A673 (cell line): ENCODE measurements around the gene KMT5B. TPM values are rescaled to one million over a fixed set of nuclear protein-coding genes. Genes with fewer than 3 reads are reported as not detected.

Experiments used
- BruUV-seq: library from RNA; stranded (reverse); fragments of 400-500 nt; replicated peaks from 2 replicates; lab custom pipeline; 2021; lab: Mats Ljungman, UMichigan
- CTCF ChIA-PET: fragments of 300-600 bp; sonication (Branson Sonifier 250); formaldehyde crosslinking; loops from one replicate; lab custom pipeline; 2022; ENCODE audit warnings: antibody characterized with exemption; lab: Charles Lee
- POLR2A ChIA-PET: fragments of 300-600 bp; sonication (Branson Sonifier 250); formaldehyde crosslinking; loops from one replicate; lab custom pipeline; 2022; ENCODE audit warnings: antibody characterized with exemption; ENCODE audit not compliant: low non-redundant PET; lab: Charles Lee
- DNase-seq: peaks from one replicate; pipeline ENCODE4 v3.0.0-alpha.2; 2015; ENCODE audit warnings: low spot score
- H3K27ac ChIP-seq: fragments of 200-600 bp; sonication (generic); 2 replicates; pipeline ENCODE4 v1.5.1; 2016; ENCODE audit warnings: mixed run types, low read depth, mild to moderate bottlenecking, mixed read lengths, antibody characterized with exemption, low read length; ENCODE audit not compliant: poor library complexity, severe bottlenecking
- H3K27me3 ChIP-seq: fragments of 200-600 bp; sonication (generic); replicated peaks from 2 replicates; pipeline ENCODE4 v1.6.1; 2017; ENCODE audit warnings: mixed run types, low read depth, mild to moderate bottlenecking, mixed read lengths, antibody characterized with exemption, low read length; ENCODE audit not compliant: insufficient read depth, poor library complexity
- H3K36me3 ChIP-seq: fragments of 200-600 bp; sonication (generic); 2 replicates; pipeline ENCODE4 v1.6.1; 2016; ENCODE audit warnings: mixed run types, mild to moderate bottlenecking, mixed read lengths, antibody characterized with exemption, low read length; ENCODE audit not compliant: insufficient read depth, poor library complexity, severe bottlenecking
- H3K4me1 ChIP-seq: fragments of 200-600 bp; sonication (generic); 2 replicates; pipeline ENCODE4 v1.6.1; 2017; ENCODE audit warnings: mixed run types, mild to moderate bottlenecking, mixed read lengths, antibody characterized with exemption, low read length; ENCODE audit not compliant: insufficient read depth, poor library complexity, severe bottlenecking
- H3K4me3 ChIP-seq: fragments of 200-600 bp; sonication (generic); 2 replicates; pipeline ENCODE4 v1.5.1; 2016; ENCODE audit warnings: low read depth, mixed run types, mild to moderate bottlenecking, mixed read lengths, low read length; ENCODE audit not compliant: poor library complexity, severe bottlenecking
- H3K9me3 ChIP-seq: fragments of 200-600 bp; sonication (generic); 2 replicates; pipeline ENCODE4 v1.6.1; 2016; ENCODE audit warnings: mixed run types, low read depth, mild to moderate bottlenecking, mixed read lengths, antibody characterized with exemption, low read length; ENCODE audit not compliant: poor library complexity, severe bottlenecking
- CTCF ChIP-seq: fragments of 300-800, 200-600 bp; sonication (generic); conservative IDR thresholded peaks from 2 replicates; pipeline ENCODE4 v1.5.1; 2017; ENCODE audit warnings: low read depth, mild to moderate bottlenecking, antibody characterized with exemption, low read length, moderate library complexity, mixed read lengths
- EZH2 ChIP-seq: fragments of 200-600 bp; sonication (generic); IDR thresholded peaks from 2 replicates; pipeline ENCODE4 v1.6.1; 2017; ENCODE audit warnings: borderline replicate concordance, low read depth, mild to moderate bottlenecking, mixed read lengths, antibody characterized with exemption, low read length; ENCODE audit not compliant: poor library complexity, severe bottlenecking
- intact Hi-C: fragments of 100-400 bp; cut with micrococcal nuclease; formaldehyde crosslinking; loops from one replicate; pipeline ENCODE4 v1.10.0; 2022; ENCODE audit not compliant: unreplicated experiment
- total RNA-seq: library from RNA; stranded (reverse); gene quantifications from 2 replicates; pipeline ENCODE4 v1.2.3, GENCODE V29; 2021

The KMT5B gene
- total RNA-seq, 1 experiment from 2014 or later = 35.4 TPM

- Histone ChIP-seq H3K27ac (no peak overlapping the region), H3K9me3 (no peaks in the 10 kb centered on the region), H3K4me3 (no peak overlapping the region), H3K4me1 (no peaks in the 10 kb centered on the region), H3K36me3 (no peaks in the 10 kb centered on the region), H3K27me3 (no peaks in the 10 kb centered on the region)
- POLR2A ChIA-PET = no interaction called here
- no peak for DNase-seq
- CTCF ChIA-PET = no interaction called here
- no TSS peak for BruUV-seq
- intact Hi-C loops = no loop called here
- TF ChIP-seq CTCF = no peak
- no peak for TF ChIP-seq EZH2
Observed at GRCh38 chr11:68146010-68146540, 67.0 kb downstream of the KMT5B start.

GRCh38 chr11:68145120-68145866 lies 67.8 kb downstream of the KMT5B start:
- no peak for DNase-seq
- BruUV-seq = no TSS peak
- no peaks in the 10 kb centered on the region for H3K36me3 ChIP-seq
- TF ChIP-seq CTCF (no peak), EZH2 (no peak)
- H3K4me3 ChIP-seq = no peak overlapping the region
- POLR2A ChIA-PET = no interaction called here
- no peaks in the 10 kb centered on the region for H3K27me3 ChIP-seq
- H3K4me1 ChIP-seq = no peaks in the 10 kb centered on the region
- H3K27ac ChIP-seq = no peak overlapping the region
- no peaks in the 10 kb centered on the region for H3K9me3 ChIP-seq
- intact Hi-C loops = no loop called here
- CTCF ChIA-PET = no interaction called here

GRCh38 chr11:68143310-68143689 lies 69.8 kb downstream of the KMT5B start:
- POLR2A ChIA-PET = no interaction called here
- CTCF ChIA-PET = no interaction called here
- Histone ChIP-seq H3K4me3 (no peak overlapping the region), H3K9me3 (no peaks in the 10 kb centered on the region), H3K27ac (no peak overlapping the region), H3K36me3 (no peaks in the 10 kb centered on the region), H3K27me3 (no peaks in the 10 kb centered on the region), H3K4me1 (no peaks in the 10 kb centered on the region)
- no peak for TF ChIP-seq EZH2
- TF ChIP-seq CTCF = no peak
- DNase-seq = no peak
- intact Hi-C loops = no loop called here
- BruUV-seq = no TSS peak
